Measurements from ENCODE around the gene TOM1L2.
A peak's percentile ranks its signal among the peaks of the same experiment; 100 is the strongest.

Gene TOM1L2

GRCh38 chr17:17859909-17860765, 112.1 kb downstream of the TOM1L2 start:
- no peak overlapping the region for H3K4me3 ChIP-seq (ENCODE audit: low read depth, low read length)
- TF ChIP-seq, protein P1, sequence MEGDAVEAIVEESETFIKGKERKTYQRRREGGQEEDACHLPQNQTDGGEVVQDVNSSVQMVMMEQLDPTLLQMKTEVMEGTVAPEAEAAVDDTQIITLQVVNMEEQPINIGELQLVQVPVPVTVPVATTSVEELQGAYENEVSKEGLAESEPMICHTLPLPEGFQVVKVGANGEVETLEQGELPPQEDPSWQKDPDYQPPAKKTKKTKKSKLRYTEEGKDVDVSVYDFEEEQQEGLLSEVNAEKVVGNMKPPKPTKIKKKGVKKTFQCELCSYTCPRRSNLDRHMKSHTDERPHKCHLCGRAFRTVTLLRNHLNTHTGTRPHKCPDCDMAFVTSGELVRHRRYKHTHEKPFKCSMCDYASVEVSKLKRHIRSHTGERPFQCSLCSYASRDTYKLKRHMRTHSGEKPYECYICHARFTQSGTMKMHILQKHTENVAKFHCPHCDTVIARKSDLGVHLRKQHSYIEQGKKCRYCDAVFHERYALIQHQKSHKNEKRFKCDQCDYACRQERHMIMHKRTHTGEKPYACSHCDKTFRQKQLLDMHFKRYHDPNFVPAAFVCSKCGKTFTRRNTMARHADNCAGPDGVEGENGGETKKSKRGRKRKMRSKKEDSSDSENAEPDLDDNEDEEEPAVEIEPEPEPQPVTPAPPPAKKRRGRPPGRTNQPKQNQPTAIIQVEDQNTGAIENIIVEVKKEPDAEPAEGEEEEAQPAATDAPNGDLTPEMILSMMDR (conservative IDR thresholded peaks at IDR 0.05; ENCODE audit: low read depth, low read length) = peak; percentile 98
- DNase-seq (ENCODE audit: low read depth) = peak; percentile 67

- DNase-seq (ENCODE audit: low read depth) = no peak
- H3K4me3 ChIP-seq (ENCODE audit: low read depth, low read length) = no peak overlapping the region
- TF ChIP-seq, protein P1 (conservative IDR thresholded peaks at IDR 0.05; ENCODE audit: low read depth, low read length) = no peak
These were observed 114.7 kb downstream of the TOM1L2 start for GRCh38 chr17:17857496-17857895.

- no peak overlapping the region for H3K4me3 ChIP-seq (ENCODE audit: low read depth, low read length)
- peak; percentile 27 for DNase-seq (ENCODE audit: low read depth)
- TF ChIP-seq, protein P1 (conservative IDR thresholded peaks at IDR 0.05; ENCODE audit: low read depth, low read length) = no peak
These were observed 115.8 kb downstream of the TOM1L2 start for GRCh38 chr17:17856386-17856785.

GRCh38 chr17:17855976-17856375, 116.2 kb downstream of the TOM1L2 start:
- DNase-seq (ENCODE audit: low read depth) = no peak
- no peak overlapping the region for H3K4me3 ChIP-seq (ENCODE audit: low read depth, low read length)
- TF ChIP-seq, protein P1 (conservative IDR thresholded peaks at IDR 0.05; ENCODE audit: low read depth, low read length) = no peak

- TF ChIP-seq, protein P1 (conservative IDR thresholded peaks at IDR 0.05; ENCODE audit: low read depth, low read length) = no peak
- DNase-seq (ENCODE audit: low read depth) = no peak
- H3K4me3 ChIP-seq (ENCODE audit: low read depth, low read length) = no peak overlapping the region
These were observed 118.3 kb downstream of the TOM1L2 start for GRCh38 chr17:17853811-17854447.

GRCh38 chr17:17852930-17853329, 119.3 kb downstream of the TOM1L2 start:
- no peak for DNase-seq (ENCODE audit: low read depth)
- H3K4me3 ChIP-seq (ENCODE audit: low read depth, low read length) = no peak overlapping the region
- TF ChIP-seq, protein P1 (conservative IDR thresholded peaks at IDR 0.05; ENCODE audit: low read depth, low read length) = no peak

Data from choroid plexus epithelial cell (primary cell).